Medulla oblongata (tissue), 1 donor: ENCODE measurements around the gene TAF4.
"Not testable (repeated sequence)": the region's sequence is repeated elsewhere in the genome, so short reads cannot be mapped to it uniquely, and the experiment has no call there.

ENCODE experiments used
- DNase-seq: peaks from one replicate; pipeline ENCODE4 v3.0.0-alpha.2; 2015; ENCODE audit errors: extremely low spot score

Gene TAF4

GRCh38 chr20:62001178-62001715 is 64.4 kb downstream of the TAF4 start:
- DNase-seq = no peak

DNA sequence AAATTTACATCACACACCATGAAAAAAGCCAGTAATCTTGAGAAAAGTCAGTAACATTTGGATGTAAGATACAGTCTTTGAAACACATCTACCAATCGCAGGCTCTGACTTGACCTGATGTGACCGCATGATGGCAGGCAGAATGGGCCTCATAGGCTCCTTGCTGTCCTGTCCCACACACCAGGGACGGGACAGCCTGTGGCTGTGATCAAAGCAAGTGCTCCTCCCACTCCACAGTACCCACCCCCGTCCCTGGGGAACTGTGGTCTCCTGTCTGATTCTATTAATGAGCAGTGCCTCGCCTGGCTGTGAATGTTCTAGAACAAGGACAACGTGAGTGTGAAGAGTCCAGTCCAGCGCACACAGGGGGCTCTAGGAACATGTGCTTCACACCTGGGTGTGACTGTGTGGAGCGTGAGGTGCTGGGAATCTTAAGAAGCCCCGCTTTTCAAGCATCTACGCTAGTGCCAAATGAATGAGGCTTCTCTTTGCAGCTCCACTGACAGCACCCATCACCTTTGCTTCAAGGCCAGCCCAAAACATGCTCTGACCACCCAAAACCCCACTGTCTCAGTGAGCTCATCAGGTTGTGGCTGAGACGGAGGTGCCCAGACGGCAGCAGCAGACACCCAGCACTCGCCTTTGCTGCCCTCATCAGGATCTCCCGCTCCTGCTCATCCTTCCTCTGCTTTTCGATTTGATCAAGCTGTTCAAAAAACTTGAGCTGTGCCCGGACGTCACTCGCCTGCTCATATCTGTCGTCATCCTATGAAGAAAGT is 67.1 kb downstream of the TAF4 start:
- no peak for DNase-seq

DNA sequence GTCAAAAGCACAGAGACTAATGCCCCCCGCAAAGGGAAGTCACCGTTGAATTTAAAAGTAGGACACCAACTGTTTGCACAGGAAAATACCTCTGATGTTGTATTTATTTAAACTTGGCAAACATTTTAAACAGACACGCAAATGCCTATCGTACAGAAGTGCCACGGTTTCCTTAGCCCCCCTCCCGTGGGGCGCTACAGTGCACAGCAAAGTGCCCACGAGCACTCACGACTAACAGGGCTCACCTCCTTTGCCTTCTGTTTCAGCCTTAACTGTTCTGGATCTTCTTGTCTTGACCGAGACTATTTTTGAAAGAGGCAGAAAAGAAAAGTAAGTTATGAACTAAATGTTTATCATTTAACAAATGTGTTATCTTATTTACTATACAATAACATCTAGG is 67.8 kb downstream of the TAF4 start:
- no peak for DNase-seq

DNA sequence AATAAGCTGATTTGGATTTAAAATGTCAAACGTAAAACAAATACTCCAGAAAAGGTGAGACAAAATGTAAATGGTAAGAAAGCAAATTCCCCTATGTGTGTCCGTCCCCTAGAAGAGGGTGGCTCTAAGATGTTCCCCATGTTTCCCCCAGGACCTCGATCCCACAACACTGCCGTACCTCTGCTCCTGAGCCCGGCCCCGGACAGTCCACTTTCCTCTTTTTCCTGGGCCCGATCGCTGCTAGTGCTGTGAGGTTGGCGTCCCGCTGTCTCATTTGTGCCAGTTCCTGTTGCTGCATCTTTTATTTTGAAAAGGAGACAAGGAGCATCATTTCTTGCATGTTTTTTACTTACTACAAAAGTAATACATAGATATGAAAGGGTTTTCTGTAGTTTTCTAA is 68.3 kb downstream of the TAF4 start:
- no peak for DNase-seq

DNA sequence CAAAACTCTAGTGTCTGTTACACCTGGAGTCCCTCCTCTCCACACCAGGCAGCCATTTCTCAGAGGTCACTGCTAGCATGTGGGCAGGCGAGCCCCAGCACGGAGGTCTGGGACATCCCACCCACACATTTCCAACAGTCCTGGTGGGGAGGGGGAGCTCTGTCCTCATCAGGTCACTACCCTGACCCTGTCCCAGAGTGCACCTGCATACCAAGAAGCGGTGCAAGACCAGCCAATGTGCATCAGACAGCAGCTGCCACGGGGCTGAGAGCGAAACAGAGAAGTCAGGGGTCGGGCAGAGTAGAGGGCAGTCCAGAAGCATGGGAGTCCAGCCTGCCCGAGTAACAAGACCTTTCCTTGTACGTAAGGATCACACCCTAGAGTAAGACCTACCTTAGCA is 71.1 kb downstream of the TAF4 start:
- DNase-seq = no peak

- no peak for DNase-seq
These were observed 72.6 kb downstream of the TAF4 start for GRCh38 chr20:61993058-61993457.

DNA sequence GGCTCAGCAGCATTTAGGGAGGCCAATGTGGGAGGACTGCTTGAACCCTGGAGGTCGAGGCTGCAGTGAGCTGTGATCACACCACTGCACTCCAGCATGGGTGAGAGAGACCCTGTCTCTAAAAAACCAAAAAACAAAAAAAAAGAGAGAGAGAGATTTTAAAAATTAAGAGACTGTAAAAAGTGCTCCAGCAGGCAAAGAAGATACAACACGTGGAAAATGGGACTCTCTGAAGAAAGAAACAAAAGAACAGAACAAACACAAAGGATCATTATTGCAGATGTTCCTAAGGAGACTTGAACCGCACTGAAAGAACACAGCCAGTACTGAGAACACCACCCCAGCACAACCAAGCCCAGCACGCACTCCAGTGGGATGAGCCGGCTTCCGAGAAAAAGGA is 74.2 kb downstream of the TAF4 start:
- no peak for DNase-seq

GRCh38 chr20:61990484-61990883 is 75.2 kb downstream of the TAF4 start:
- no peak for DNase-seq

GRCh38 chr20:61989741-61990140 is 75.9 kb downstream of the TAF4 start:
- no peak for DNase-seq

GRCh38 chr20:61988665-61989064 is 77.0 kb downstream of the TAF4 start:
- no peak for DNase-seq

GRCh38 chr20:61986762-61987321 is 78.8 kb downstream of the TAF4 start:
- DNase-seq = no peak

- no peak for DNase-seq
These were observed 80.6 kb downstream of the TAF4 start for GRCh38 chr20:61985096-61985495.

- DNase-seq = not testable (repeated sequence)
These were observed 81.2 kb downstream of the TAF4 start for GRCh38 chr20:61984431-61984830.

DNA sequence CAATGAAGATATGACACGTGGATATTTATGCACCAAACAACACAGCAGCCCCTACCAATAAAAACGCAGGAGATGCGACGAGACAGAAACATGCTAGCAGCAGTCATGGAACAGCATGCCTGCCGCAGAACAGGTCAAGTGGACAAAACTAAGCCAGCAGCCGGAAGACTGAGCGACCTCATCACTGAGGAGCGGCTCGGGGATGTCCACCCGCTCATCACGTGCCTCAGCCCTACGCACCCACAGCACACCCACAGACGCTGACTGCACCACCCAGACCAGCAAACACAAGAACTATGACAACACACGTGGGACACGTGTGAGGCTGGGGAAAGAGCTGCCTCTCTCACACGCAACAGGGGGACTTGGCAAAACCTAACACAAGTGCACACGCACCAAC is 81.7 kb downstream of the TAF4 start:
- no peak for DNase-seq

DNA sequence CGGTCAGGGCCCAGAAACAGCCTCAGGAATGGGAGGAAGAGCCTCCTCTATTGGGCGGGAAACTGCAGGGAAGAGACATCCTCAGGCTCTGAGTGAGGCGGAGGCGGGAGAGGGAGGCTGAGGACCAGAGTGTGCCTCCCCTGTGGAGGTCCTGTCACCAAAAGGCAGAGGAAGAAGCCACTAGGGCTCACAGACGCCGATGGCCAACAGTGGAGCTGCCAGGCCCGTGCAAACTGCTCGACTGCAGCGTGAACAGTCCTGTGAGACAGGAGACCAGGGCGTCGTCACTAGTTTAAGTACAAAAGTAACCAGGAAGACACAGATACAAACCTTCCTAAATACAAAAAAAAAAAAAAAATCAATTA is 82.7 kb downstream of the TAF4 start:
- DNase-seq = no peak

- no peak for DNase-seq
These were observed 83.3 kb downstream of the TAF4 start for GRCh38 chr20:61982191-61982950.

DNA sequence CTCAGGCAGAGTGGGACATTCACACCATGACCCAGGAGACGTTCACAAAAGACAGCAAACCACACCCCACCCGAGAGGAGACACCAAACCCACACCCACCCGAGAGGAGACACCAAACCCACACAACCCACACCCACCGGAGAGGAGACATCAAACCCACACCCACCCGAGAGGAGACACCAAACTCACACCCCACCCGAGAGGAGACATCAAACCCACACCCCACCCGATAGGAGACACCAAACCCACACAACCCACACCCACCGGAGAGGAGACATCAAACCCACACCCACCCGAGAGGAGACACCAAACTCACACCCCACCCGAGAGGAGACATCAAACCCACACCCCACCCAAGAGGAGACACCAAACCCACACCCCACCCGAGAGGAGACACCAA is 84.0 kb downstream of the TAF4 start:
- not testable (repeated sequence) for DNase-seq

GRCh38 chr20:61980647-61981583 is 84.8 kb downstream of the TAF4 start:
- peak; percentile 17 for DNase-seq

DNA sequence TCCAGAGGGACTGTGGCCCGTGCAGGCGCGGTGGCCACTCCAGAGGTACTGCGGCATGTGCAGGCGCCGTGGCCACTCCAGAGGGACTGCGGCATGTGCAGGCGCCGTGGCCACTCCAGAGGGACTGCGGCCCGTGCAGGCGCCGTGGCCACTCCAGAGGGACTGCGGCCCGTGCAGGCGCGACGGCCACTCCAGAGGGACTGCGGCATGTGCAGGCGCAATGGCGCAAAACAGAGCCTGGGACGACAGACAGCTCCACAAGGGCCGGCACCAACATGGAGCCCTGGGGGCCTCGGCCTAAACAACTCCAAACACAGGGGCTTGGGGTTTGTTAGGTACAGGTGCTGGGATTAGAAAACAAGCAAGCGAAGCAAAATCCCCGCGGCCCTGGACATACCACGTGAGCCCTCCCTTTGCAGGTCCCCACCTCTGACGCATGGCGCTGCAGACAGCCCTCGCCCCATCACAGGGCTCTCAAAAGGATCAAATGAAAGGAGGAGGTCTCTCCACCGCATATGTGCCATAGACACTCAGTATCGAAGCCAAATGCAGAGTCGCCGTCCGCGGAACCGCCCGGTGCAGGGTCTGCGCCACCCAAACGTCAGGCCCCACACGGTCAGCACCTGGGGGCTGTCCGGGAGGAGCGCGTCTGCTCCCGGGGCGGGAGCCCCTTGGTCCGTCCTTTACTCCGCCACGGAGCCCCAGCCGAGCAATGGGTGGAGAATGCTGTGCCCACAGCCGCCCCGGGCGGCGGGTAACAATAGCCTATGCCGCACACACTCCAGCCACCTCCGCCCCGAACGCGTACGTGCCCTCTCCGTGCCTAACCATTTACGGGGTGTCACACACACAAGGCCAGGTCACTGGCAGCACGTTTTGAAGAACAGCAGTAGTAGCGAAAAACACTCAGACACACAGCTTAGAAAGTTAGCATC is 85.7 kb downstream of the TAF4 start:
- DNase-seq = no peak

- no peak for DNase-seq
These were observed 86.6 kb downstream of the TAF4 start for GRCh38 chr20:61979090-61979489.

GRCh38 chr20:61978491-61978890 is 87.2 kb downstream of the TAF4 start:
- DNase-seq = no peak
